Measurements from ENCODE around the gene TOR4A.
A peak's percentile ranks its signal among the peaks of the same experiment; 100 is the strongest.

Gene TOR4A

GRCh38 chr9:137310189-137311052, 32.9 kb downstream of the TOR4A start:
- DNase-seq, result no peak
- Histone ChIP-seq H3K27me3 (replicated peaks) (no peaks in the 10 kb centered on the region), H3K4me3 (ENCODE audit: low read depth, low read length) (no peak overlapping the region), H3K36me3 (replicated peaks) (no peaks in the 10 kb centered on the region), H3K27ac (no peak overlapping the region)
- in situ Hi-C loops (cut with HindIII; ENCODE audit: low pct_ligation_motif_present, low sequenced_read_pairs), result no loop called here
- TF ChIP-seq CTCF (IDR thresholded peaks at IDR 0.05; ENCODE audit: low read depth, low read length, missing control alignments), result no peak

- DNase-seq, result peak; percentile 47
- TF ChIP-seq CTCF (IDR thresholded peaks at IDR 0.05; ENCODE audit: low read depth, low read length, missing control alignments), result no peak
- H3K36me3 ChIP-seq (replicated peaks), result no peaks in the 10 kb centered on the region
- H3K27ac ChIP-seq, result no peak overlapping the region
- in situ Hi-C loops (cut with HindIII; ENCODE audit: low pct_ligation_motif_present, low sequenced_read_pairs), result no loop called here
- no peak overlapping the region for H3K4me3 ChIP-seq (ENCODE audit: low read depth, low read length)
- no peaks in the 10 kb centered on the region for H3K27me3 ChIP-seq (replicated peaks)
Observed at GRCh38 chr9:137311171-137311985, 33.9 kb downstream of the TOR4A start.

- Histone ChIP-seq H3K4me3 (ENCODE audit: low read depth, low read length) (no peak overlapping the region), H3K27me3 (replicated peaks) (no peaks in the 10 kb centered on the region), H3K27ac (no peak overlapping the region), H3K36me3 (replicated peaks) (no peaks in the 10 kb centered on the region)
- in situ Hi-C loops (cut with HindIII; ENCODE audit: low pct_ligation_motif_present, low sequenced_read_pairs), result no loop called here
- no peak for TF ChIP-seq CTCF (IDR thresholded peaks at IDR 0.05; ENCODE audit: low read depth, low read length, missing control alignments)
- no peak for DNase-seq
Observed at GRCh38 chr9:137311986-137312851, 34.7 kb downstream of the TOR4A start.

GRCh38 chr9:137312852-137313325, 35.4 kb downstream of the TOR4A start:
- H3K27ac ChIP-seq, result no peak overlapping the region
- in situ Hi-C loops (cut with HindIII; ENCODE audit: low pct_ligation_motif_present, low sequenced_read_pairs), result no loop called here
- H3K27me3 ChIP-seq (replicated peaks), result no peaks in the 10 kb centered on the region
- H3K4me3 ChIP-seq (ENCODE audit: low read depth, low read length), result no peak overlapping the region
- no peak for DNase-seq
- no peak for TF ChIP-seq CTCF (IDR thresholded peaks at IDR 0.05; ENCODE audit: low read depth, low read length, missing control alignments)
- no peaks in the 10 kb centered on the region for H3K36me3 ChIP-seq (replicated peaks)

GRCh38 chr9:137313326-137313936, 35.9 kb downstream of the TOR4A start:
- in situ Hi-C loops (cut with HindIII; ENCODE audit: low pct_ligation_motif_present, low sequenced_read_pairs), result no loop called here
- no peak overlapping the region for H3K27ac ChIP-seq
- no peak overlapping the region for H3K4me3 ChIP-seq (ENCODE audit: low read depth, low read length)
- no peaks in the 10 kb centered on the region for H3K27me3 ChIP-seq (replicated peaks)
- no peaks in the 10 kb centered on the region for H3K36me3 ChIP-seq (replicated peaks)
- TF ChIP-seq CTCF (IDR thresholded peaks at IDR 0.05; ENCODE audit: low read depth, low read length, missing control alignments), result no peak
- DNase-seq, result no peak
